Measurements from ENCODE around the gene BBS9.

The BBS9 gene

DNA sequence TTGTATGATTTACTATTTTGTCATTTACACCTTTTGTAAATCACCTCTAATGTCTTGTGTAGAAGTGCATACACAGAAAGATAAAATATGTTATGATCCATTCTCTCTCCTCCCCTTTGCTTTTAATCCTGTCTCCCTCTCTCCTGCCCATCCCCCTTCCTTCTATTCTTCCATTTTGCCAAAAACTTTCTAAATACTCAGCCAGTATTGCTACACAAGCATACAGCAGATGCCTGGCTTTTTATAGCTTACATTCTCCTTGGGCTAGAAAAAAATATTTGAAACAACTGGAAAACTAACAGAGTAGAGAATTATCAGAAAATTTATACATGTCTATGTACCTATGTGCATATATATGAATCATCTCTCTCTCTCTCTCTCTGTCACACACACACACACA, 467.3 kb downstream of the BBS9 start:
- TF ChIP-seq, protein P1, sequence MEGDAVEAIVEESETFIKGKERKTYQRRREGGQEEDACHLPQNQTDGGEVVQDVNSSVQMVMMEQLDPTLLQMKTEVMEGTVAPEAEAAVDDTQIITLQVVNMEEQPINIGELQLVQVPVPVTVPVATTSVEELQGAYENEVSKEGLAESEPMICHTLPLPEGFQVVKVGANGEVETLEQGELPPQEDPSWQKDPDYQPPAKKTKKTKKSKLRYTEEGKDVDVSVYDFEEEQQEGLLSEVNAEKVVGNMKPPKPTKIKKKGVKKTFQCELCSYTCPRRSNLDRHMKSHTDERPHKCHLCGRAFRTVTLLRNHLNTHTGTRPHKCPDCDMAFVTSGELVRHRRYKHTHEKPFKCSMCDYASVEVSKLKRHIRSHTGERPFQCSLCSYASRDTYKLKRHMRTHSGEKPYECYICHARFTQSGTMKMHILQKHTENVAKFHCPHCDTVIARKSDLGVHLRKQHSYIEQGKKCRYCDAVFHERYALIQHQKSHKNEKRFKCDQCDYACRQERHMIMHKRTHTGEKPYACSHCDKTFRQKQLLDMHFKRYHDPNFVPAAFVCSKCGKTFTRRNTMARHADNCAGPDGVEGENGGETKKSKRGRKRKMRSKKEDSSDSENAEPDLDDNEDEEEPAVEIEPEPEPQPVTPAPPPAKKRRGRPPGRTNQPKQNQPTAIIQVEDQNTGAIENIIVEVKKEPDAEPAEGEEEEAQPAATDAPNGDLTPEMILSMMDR (IDR thresholded peaks at IDR 0.05) = no peak

DNA sequence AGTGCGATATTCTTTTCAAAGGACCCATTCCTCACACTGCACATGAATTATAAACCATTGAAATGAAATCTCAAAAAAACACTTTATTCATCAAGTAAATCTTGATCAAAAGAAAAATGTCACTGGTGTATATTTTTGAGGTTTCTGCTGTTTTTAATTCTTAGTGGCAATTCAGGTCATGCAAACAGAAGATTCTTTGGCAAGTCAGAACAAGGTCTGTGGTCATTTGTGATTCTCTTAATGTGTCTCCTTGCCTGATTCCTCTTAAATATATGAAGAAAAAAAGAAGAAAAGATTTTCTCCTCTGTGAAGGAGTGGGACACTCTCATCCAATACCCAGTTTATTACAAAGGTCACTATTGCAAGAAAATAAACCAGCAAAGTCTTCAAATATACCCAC, 467.8 kb downstream of the BBS9 start:
- TF ChIP-seq, protein P1 (IDR thresholded peaks at IDR 0.05) = no peak

DNA sequence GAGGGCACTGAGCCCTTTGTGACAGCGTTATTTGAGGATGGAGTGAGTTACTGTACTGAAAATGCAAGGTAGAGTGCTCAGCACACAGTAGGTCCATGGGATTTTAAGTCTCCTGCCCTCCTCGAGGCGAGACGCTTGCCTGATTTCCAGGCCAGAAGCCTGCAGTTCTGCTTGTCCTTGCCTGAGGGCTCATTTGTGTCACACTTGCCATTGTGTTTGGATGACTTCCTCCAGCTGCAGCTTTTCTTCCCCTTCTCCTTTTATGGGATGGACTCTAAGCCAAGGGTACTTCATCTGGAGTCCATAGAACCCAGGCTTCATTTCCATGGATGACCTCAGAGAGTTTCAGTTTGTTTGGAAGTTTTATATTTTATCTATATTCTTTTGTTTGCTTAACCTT, 471.7 kb downstream of the BBS9 start:
- TF ChIP-seq, protein P1 (IDR thresholded peaks at IDR 0.05) = no peak

DNA sequence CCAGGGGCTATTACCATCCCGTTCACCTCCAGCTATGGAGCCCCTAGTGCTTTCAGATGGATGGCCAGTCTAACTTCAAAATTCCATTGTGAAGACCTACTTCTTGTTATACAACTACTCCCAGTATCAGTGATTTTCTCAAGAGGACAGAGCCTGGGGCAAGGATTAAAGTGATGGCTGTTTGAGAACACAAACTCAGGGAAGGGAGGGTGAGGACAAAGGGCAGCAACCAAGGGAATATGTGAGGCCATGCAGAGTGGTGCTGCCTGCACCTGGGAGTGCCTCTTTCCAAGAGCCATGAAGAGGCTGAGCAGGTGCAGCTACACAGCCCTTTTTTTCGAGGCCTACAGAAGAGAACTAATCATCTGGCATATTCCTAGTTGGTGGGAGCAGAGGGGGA, 472.5 kb downstream of the BBS9 start:
- TF ChIP-seq, protein P1 (IDR thresholded peaks at IDR 0.05) = no peak

DNA sequence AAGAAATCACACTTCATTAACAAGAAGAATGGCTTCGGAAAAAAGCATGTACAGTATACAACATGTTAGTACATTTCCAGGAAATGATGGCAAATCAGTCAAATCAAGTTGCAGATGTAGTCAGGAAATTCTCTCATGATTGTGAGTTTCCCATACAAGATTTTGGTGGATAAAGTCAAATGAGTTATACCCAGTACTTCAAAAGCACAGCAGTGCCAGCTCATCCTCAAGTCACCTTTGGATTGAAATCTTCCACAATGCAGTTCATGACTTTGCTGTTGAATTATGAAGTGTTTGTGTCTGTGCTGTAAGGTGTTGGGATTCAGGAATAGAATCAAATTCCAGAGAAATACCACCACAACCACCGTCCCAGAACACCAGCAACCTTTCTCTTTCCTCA, 474.7 kb downstream of the BBS9 start:
- TF ChIP-seq, protein P1 (IDR thresholded peaks at IDR 0.05) = no peak

DNA sequence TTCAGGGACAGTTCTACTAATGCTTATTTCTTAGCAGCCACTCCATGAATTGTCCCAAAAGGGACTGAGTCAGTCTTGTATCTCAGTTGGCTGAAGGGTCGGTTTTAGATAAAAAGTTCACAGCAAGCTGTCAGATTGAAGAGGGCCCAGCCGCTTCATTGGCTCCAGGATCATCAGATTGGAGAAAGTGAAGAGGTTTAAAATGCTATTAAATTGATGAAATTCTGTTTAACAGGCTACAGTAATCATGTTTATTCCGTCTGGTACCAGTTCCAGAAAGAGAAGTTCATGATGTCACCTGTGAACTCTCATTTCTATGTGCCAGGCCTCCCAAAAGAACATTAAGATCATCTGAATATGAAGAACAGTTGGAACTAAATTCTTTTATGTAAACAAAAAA, 481.6 kb downstream of the BBS9 start:
- TF ChIP-seq, protein P1 (IDR thresholded peaks at IDR 0.05) = no peak

DNA sequence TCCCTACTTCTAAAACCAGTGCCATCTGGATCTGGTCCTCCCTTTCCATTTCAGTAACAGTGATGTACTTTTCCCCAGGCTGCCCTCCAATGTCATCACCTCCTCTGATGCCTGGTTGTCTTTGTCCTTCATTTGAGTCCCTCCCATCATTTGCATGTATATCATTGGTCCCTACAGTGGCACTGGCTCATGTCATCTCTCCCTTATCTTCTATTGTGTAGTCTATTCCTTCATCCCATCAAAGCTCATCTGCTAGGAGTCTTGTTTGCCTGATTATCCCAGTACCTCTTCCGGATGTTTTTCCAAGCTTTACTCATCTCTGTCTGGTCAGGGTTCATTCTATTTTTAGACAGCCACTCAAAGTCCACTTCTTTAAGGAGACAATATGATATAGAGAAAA, 483.1 kb downstream of the BBS9 start:
- TF ChIP-seq, protein P1 (IDR thresholded peaks at IDR 0.05) = no peak

DNA sequence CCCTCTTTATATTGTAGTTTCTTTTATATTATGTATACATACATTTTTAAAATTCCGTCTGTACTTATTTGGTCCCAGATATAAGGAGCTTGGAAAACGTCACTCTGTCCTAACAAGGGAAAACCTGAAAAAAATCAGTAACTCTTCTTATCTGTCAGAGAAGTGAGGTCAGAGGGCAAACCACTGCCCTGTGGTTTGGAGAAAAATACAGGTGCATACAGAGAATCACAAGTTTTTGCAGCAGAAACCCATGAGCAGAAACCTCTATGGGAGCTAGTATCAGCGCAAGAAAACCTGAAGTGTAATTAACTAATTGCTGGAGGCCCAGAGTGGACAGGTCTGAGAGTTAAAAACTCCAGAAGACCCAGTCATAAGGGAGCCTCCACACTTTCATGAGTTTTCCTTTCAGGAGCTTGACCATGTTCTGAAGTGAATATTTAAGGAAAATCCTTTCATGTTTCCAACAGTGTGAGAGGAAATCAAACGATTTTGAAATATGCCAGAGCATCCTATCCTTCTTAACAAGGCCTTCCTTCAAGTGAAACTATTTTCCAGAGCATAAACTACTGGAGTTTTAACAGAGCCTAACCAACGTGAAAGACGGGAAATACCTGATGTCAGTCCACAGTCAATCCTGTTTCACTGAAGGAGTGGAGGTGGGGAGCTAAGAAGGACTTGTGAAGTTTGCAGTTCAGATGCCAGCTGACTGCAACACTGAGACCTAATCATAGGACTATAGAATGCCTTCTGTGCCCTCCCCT, 485.2 kb downstream of the BBS9 start:
- TF ChIP-seq, protein P1 (IDR thresholded peaks at IDR 0.05) = no peak

Data from LNCAP (cell line).